Loucy (cell line): ENCODE data around the gene HSPA2.
"Not testable (repeated sequence)": the region's sequence is repeated elsewhere in the genome, so short reads cannot be mapped to it uniquely, and the experiment has no call there.

Experiments used
- H2AFZ ChIP-seq: fragments of 200-600 bp; sonication (generic); 2 replicates; pipeline ENCODE4 v1.6.0; 2016; ENCODE audit warnings: antibody characterized with exemption, mild to moderate bottlenecking, low read length, moderate library complexity
- H3F3A ChIP-seq: fragments of 200-600 bp; 2 replicates; pipeline ENCODE4 v1.6.0; 2016; ENCODE audit warnings: antibody characterized with exemption, low read depth, mild to moderate bottlenecking
- H3K27me3 ChIP-seq: fragments of 200-600 bp; sonication (generic); 2 replicates; pipeline ENCODE4 v1.6.1; 2014; ENCODE audit warnings: low read length, mild to moderate bottlenecking; ENCODE audit not compliant: insufficient read depth, poor library complexity, severe bottlenecking
- H3K36me3 ChIP-seq: fragments of 200-600 bp; sonication (generic); 2 replicates; pipeline ENCODE4 v1.6.1; 2016; ENCODE audit warnings: low read length; ENCODE audit not compliant: insufficient read depth
- H3K4me1 ChIP-seq: fragments of 200-600 bp; sonication (generic); 2 replicates; pipeline ENCODE4 v1.5.1; 2014; ENCODE audit warnings: low read length, mild to moderate bottlenecking; ENCODE audit not compliant: insufficient read depth, poor library complexity, severe bottlenecking
- H3K4me2 ChIP-seq: fragments of 200-600 bp; sonication (generic); 2 replicates; pipeline ENCODE4 v1.6.0; 2014; ENCODE audit warnings: antibody characterized with exemption, low read length, low read depth, mild to moderate bottlenecking; ENCODE audit not compliant: poor library complexity, severe bottlenecking
- H3K4me3 ChIP-seq: fragments of 200-600 bp; sonication (generic); 2 replicates; pipeline ENCODE4 v1.5.1; 2014; ENCODE audit warnings: low read length, mild to moderate bottlenecking, mixed read lengths; ENCODE audit not compliant: poor library complexity, severe bottlenecking
- H3K79me2 ChIP-seq: fragments of 200-600 bp; sonication (generic); 2 replicates; pipeline ENCODE4 v1.6.1; 2014; ENCODE audit warnings: low read length; ENCODE audit not compliant: insufficient read depth
- H3K9ac ChIP-seq: fragments of 200-600 bp; sonication (generic); 2 replicates; pipeline ENCODE4 v1.6.0; 2014; ENCODE audit warnings: mild to moderate bottlenecking, low read depth, low read length, moderate library complexity; ENCODE audit not compliant: poor library complexity, severe bottlenecking
- H3K9me2 ChIP-seq: fragments of 200-600 bp; sonication (generic); replicated peaks from 2 replicates; pipeline ENCODE4 v1.6.1; 2016; ENCODE audit warnings: low read depth, low read length, mixed read lengths
- H3K9me3 ChIP-seq: fragments of 200-600 bp; sonication (generic); 2 replicates; pipeline ENCODE4 v1.6.1; 2014; ENCODE audit warnings: mild to moderate bottlenecking, antibody characterized with exemption, low read length, low read depth; ENCODE audit not compliant: insufficient read depth
- H4K20me1 ChIP-seq: fragments of 200-600 bp; sonication (generic); 2 replicates; pipeline ENCODE4 v1.6.0; 2014; ENCODE audit warnings: antibody characterized with exemption, low read length, mild to moderate bottlenecking; ENCODE audit not compliant: insufficient read depth, poor library complexity, severe bottlenecking
- CTCF ChIP-seq: fragments of 200-600 bp; sonication (generic); conservative IDR thresholded peaks from 2 replicates; pipeline ENCODE4 v1.5.1; 2014; ENCODE audit warnings: mild to moderate bottlenecking, antibody characterized with exemption, low read length
- EZH2phosphoT487 ChIP-seq: fragments of 200-600 bp; IDR thresholded peaks from 2 replicates; pipeline ENCODE4 v1.6.1; 2018; ENCODE audit warnings: antibody characterized with exemption, mild to moderate bottlenecking, moderate library complexity, borderline replicate concordance

Gene HSPA2

GRCh38 chr14:64554556-64554955 lies 14.0 kb downstream of the HSPA2 start:
- Histone ChIP-seq H3K4me3 (no peak overlapping the region), H3K9ac (no peak overlapping the region), H3K79me2 (no peaks in the 10 kb centered on the region), H3F3A (no peaks in the 10 kb centered on the region), H3K9me3 (no peaks in the 10 kb centered on the region), H3K4me2 (no peak overlapping the region), H3K36me3 (no peaks in the 10 kb centered on the region), H2AFZ (no peak overlapping the region), H3K9me2 (no peaks in the 10 kb centered on the region), H3K27me3 (no peaks in the 10 kb centered on the region), H3K4me1 (peaks cover 1% of the 10 kb centered on the region), H4K20me1 (no peaks in the 10 kb centered on the region)
- TF ChIP-seq CTCF (no peak), EZH2phosphoT487 (no peak)

GRCh38 chr14:64556526-64556925 lies 16.0 kb downstream of the HSPA2 start:
- Histone ChIP-seq H3K36me3 (no peaks in the 10 kb centered on the region), H3K79me2 (no peaks in the 10 kb centered on the region), H3K9me2 (no peaks in the 10 kb centered on the region), H3K4me2 (no peak overlapping the region), H3K9me3 (no peaks in the 10 kb centered on the region), H3F3A (no peaks in the 10 kb centered on the region), H4K20me1 (no peaks in the 10 kb centered on the region), H3K4me1 (peaks cover 12% of the 10 kb centered on the region), H3K4me3 (no peak overlapping the region), H3K9ac (no peak overlapping the region), H2AFZ (no peak overlapping the region), H3K27me3 (no peaks in the 10 kb centered on the region)
- TF ChIP-seq EZH2phosphoT487 = no peak
- TF ChIP-seq CTCF = no peak

GRCh38 chr14:64558216-64558615 lies 17.7 kb downstream of the HSPA2 start:
- H3K9me2 ChIP-seq, H3K79me2 ChIP-seq, H3F3A ChIP-seq, H4K20me1 ChIP-seq, H3K4me2 ChIP-seq, H3K4me3 ChIP-seq, H3K27me3 ChIP-seq, H3K9me3 ChIP-seq, H3K36me3 ChIP-seq, H3K9ac ChIP-seq, H2AFZ ChIP-seq: not testable (repeated sequence)
- H3K4me1 ChIP-seq = peaks cover 14% of the 10 kb centered on the region

- TF ChIP-seq EZH2phosphoT487 = no peak
- TF ChIP-seq CTCF = no peak
- Histone ChIP-seq H3K4me2 (peak overlapping the region; percentile 30), H3K4me3 (no peak overlapping the region), H3F3A (no peaks in the 10 kb centered on the region), H4K20me1 (no peaks in the 10 kb centered on the region), H3K9ac (no peak overlapping the region), H3K9me3 (no peaks in the 10 kb centered on the region), H3K27me3 (no peaks in the 10 kb centered on the region), H2AFZ (no peak overlapping the region), H3K4me1 (peaks cover 17% of the 10 kb centered on the region), H3K79me2 (no peaks in the 10 kb centered on the region), H3K9me2 (no peaks in the 10 kb centered on the region), H3K36me3 (no peaks in the 10 kb centered on the region)
Observed at GRCh38 chr14:64561631-64562030, 21.1 kb downstream of the HSPA2 start.
